Loucy (cell line): Measurements from ENCODE around the gene LBP.

ENCODE experiments used
- H2AFZ ChIP-seq: fragments of 200-600 bp; sonication (generic); 2 replicates; pipeline ENCODE4 v1.6.0; 2016; ENCODE audit warnings: antibody characterized with exemption, mild to moderate bottlenecking, low read length, moderate library complexity
- H3F3A ChIP-seq: fragments of 200-600 bp; 2 replicates; pipeline ENCODE4 v1.6.0; 2016; ENCODE audit warnings: antibody characterized with exemption, low read depth, mild to moderate bottlenecking
- H3K27me3 ChIP-seq: fragments of 200-600 bp; sonication (generic); 2 replicates; pipeline ENCODE4 v1.6.1; 2014; ENCODE audit warnings: low read length, mild to moderate bottlenecking; ENCODE audit not compliant: insufficient read depth, poor library complexity, severe bottlenecking
- H3K36me3 ChIP-seq: fragments of 200-600 bp; sonication (generic); 2 replicates; pipeline ENCODE4 v1.6.1; 2016; ENCODE audit warnings: low read length; ENCODE audit not compliant: insufficient read depth
- H3K4me1 ChIP-seq: fragments of 200-600 bp; sonication (generic); 2 replicates; pipeline ENCODE4 v1.5.1; 2014; ENCODE audit warnings: low read length, mild to moderate bottlenecking; ENCODE audit not compliant: insufficient read depth, poor library complexity, severe bottlenecking
- H3K4me2 ChIP-seq: fragments of 200-600 bp; sonication (generic); 2 replicates; pipeline ENCODE4 v1.6.0; 2014; ENCODE audit warnings: antibody characterized with exemption, low read length, low read depth, mild to moderate bottlenecking; ENCODE audit not compliant: poor library complexity, severe bottlenecking
- H3K4me3 ChIP-seq: fragments of 200-600 bp; sonication (generic); 2 replicates; pipeline ENCODE4 v1.5.1; 2014; ENCODE audit warnings: low read length, mild to moderate bottlenecking, mixed read lengths; ENCODE audit not compliant: poor library complexity, severe bottlenecking
- H3K79me2 ChIP-seq: fragments of 200-600 bp; sonication (generic); 2 replicates; pipeline ENCODE4 v1.6.1; 2014; ENCODE audit warnings: low read length; ENCODE audit not compliant: insufficient read depth
- H3K9ac ChIP-seq: fragments of 200-600 bp; sonication (generic); 2 replicates; pipeline ENCODE4 v1.6.0; 2014; ENCODE audit warnings: mild to moderate bottlenecking, low read depth, low read length, moderate library complexity; ENCODE audit not compliant: poor library complexity, severe bottlenecking
- H3K9me2 ChIP-seq: fragments of 200-600 bp; sonication (generic); replicated peaks from 2 replicates; pipeline ENCODE4 v1.6.1; 2016; ENCODE audit warnings: low read depth, low read length, mixed read lengths
- H3K9me3 ChIP-seq: fragments of 200-600 bp; sonication (generic); 2 replicates; pipeline ENCODE4 v1.6.1; 2014; ENCODE audit warnings: mild to moderate bottlenecking, antibody characterized with exemption, low read length, low read depth; ENCODE audit not compliant: insufficient read depth
- H4K20me1 ChIP-seq: fragments of 200-600 bp; sonication (generic); 2 replicates; pipeline ENCODE4 v1.6.0; 2014; ENCODE audit warnings: antibody characterized with exemption, low read length, mild to moderate bottlenecking; ENCODE audit not compliant: insufficient read depth, poor library complexity, severe bottlenecking
- CTCF ChIP-seq: fragments of 200-600 bp; sonication (generic); conservative IDR thresholded peaks from 2 replicates; pipeline ENCODE4 v1.5.1; 2014; ENCODE audit warnings: mild to moderate bottlenecking, antibody characterized with exemption, low read length
- EZH2phosphoT487 ChIP-seq: fragments of 200-600 bp; IDR thresholded peaks from 2 replicates; pipeline ENCODE4 v1.6.1; 2018; ENCODE audit warnings: antibody characterized with exemption, mild to moderate bottlenecking, moderate library complexity, borderline replicate concordance

LBP gene

GRCh38 chr20:38423541-38423940 lies 77.3 kb downstream of the LBP start:
- Histone ChIP-seq H3K9me3 (no peaks in the 10 kb centered on the region), H3K4me2 (no peak overlapping the region), H4K20me1 (peaks cover 77% of the 10 kb centered on the region), H3K36me3 (peaks cover 99% of the 10 kb centered on the region), H3K4me1 (peaks cover 7% of the 10 kb centered on the region), H3F3A (no peaks in the 10 kb centered on the region), H3K9ac (no peak overlapping the region), H2AFZ (no peak overlapping the region), H3K9me2 (no peaks in the 10 kb centered on the region), H3K27me3 (no peaks in the 10 kb centered on the region), H3K4me3 (no peak overlapping the region), H3K79me2 (peaks cover 74% of the 10 kb centered on the region)
- no peak for TF ChIP-seq EZH2phosphoT487
- no peak for TF ChIP-seq CTCF

GRCh38 chr20:38424401-38424800 lies 78.1 kb downstream of the LBP start:
- peak overlapping the region; percentile 7 for H3K4me2 ChIP-seq
- H3K79me2 ChIP-seq, result peaks cover 83% of the 10 kb centered on the region
- no peaks in the 10 kb centered on the region for H3F3A ChIP-seq
- no peaks in the 10 kb centered on the region for H3K27me3 ChIP-seq
- no peak for TF ChIP-seq EZH2phosphoT487
- no peak for TF ChIP-seq CTCF
- H3K9ac ChIP-seq, result no peak overlapping the region
- peaks cover 85% of the 10 kb centered on the region for H4K20me1 ChIP-seq
- H3K36me3 ChIP-seq, result peaks cover 99% of the 10 kb centered on the region
- H3K9me2 ChIP-seq, result no peaks in the 10 kb centered on the region
- H3K9me3 ChIP-seq, result no peaks in the 10 kb centered on the region
- no peak overlapping the region for H3K4me3 ChIP-seq
- H2AFZ ChIP-seq, result no peak overlapping the region
- peaks cover 15% of the 10 kb centered on the region for H3K4me1 ChIP-seq

- Histone ChIP-seq H3K9me2 (no peaks in the 10 kb centered on the region), H3K79me2 (peaks cover 98% of the 10 kb centered on the region), H3K36me3 (peaks cover 94% of the 10 kb centered on the region), H3K9ac (no peak overlapping the region), H3K27me3 (no peaks in the 10 kb centered on the region), H3F3A (no peaks in the 10 kb centered on the region), H3K9me3 (no peaks in the 10 kb centered on the region), H4K20me1 (peaks cover 95% of the 10 kb centered on the region), H3K4me3 (no peak overlapping the region), H3K4me2 (peak overlapping the region; percentile 45), H2AFZ (no peak overlapping the region), H3K4me1 (peaks cover 25% of the 10 kb centered on the region)
- no peak for TF ChIP-seq CTCF
- TF ChIP-seq EZH2phosphoT487, result no peak
These were observed 80.0 kb downstream of the LBP start for GRCh38 chr20:38426006-38426897.
